ENCODE measurements around the gene IRF2. TPM values are rescaled to one million over a fixed set of nuclear protein-coding genes. Genes with fewer than 3 reads are reported as not detected.
A peak's percentile ranks its signal among the peaks of the same experiment; 100 is the strongest.

Gene IRF2
- total RNA-seq, 3 donors from 2014 or later: 39.3 to 59.8 (median 53.5) TPM

GRCh38 chr4:184422378-184422777 is 52.0 kb downstream of the IRF2 start:
- DNase-seq (no peak), ATAC-seq (no peak)
- Histone ChIP-seq H3K36me3 (ENCODE audit: low read depth) (no peaks in the 10 kb centered on the region), H3K9me3 (no peaks in the 10 kb centered on the region), H3K4me3 (no peak overlapping the region), H3K4me1 (ENCODE audit: low read depth) (peaks cover 17% of the 10 kb centered on the region)
- no peak for TF ChIP-seq CTCF (IDR thresholded peaks at IDR 0.05)
- intact Hi-C loops (cut with DNase I, micrococcal nuclease): no loop called here

- no peak for TF ChIP-seq CTCF (IDR thresholded peaks at IDR 0.05)
- Histone ChIP-seq H3K9me3 (no peaks in the 10 kb centered on the region), H3K4me3 (no peak overlapping the region), H3K4me1 (ENCODE audit: low read depth) (peaks cover 12% of the 10 kb centered on the region), H3K36me3 (ENCODE audit: low read depth) (no peaks in the 10 kb centered on the region)
- DNase-seq (no peak), ATAC-seq (peak; percentile 11)
- intact Hi-C loops (cut with DNase I, micrococcal nuclease): no loop called here
Measured at GRCh38 chr4:184421533-184422155, 52.7 kb downstream of the IRF2 start.

DNA sequence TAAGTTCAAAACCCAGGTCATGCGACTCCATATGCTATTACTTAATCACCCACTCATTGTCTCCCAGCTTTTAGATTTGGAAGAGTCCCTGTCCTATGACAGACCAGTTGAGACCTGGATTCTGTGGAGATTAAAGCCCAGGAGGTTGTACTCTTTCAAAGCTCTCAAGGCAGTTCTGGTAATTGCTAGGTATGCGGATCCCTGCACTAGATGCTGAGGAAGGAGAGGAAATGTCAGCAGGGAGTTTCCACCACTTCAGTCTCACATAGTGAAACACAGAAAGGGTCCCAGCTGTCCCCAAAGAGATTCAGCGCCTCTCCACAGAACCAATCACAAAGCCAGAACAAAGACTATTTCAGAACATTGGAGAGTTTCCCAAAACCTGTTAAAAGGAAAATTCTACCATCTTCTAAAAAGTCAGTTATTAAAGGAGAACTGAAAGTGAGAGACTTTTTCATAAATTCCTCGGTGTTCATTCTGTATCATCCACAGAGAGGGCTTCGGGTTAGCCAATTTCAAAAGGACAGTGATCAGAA is 53.4 kb downstream of the IRF2 start:
- peaks cover 12% of the 10 kb centered on the region for H3K4me1 ChIP-seq (ENCODE audit: low read depth)
- no peak for DNase-seq
- H3K36me3 ChIP-seq (ENCODE audit: low read depth): no peaks in the 10 kb centered on the region
- TF ChIP-seq CTCF (IDR thresholded peaks at IDR 0.05): no peak
- peak; percentile 22 for ATAC-seq
- no peaks in the 10 kb centered on the region for H3K9me3 ChIP-seq
- intact Hi-C loops (cut with DNase I, micrococcal nuclease): no loop called here
- H3K4me3 ChIP-seq: no peak overlapping the region

GRCh38 chr4:184420402-184420801 is 53.9 kb downstream of the IRF2 start:
- Histone ChIP-seq H3K4me3 (no peak overlapping the region), H3K9me3 (no peaks in the 10 kb centered on the region), H3K4me1 (ENCODE audit: low read depth) (peaks cover 12% of the 10 kb centered on the region), H3K36me3 (ENCODE audit: low read depth) (no peaks in the 10 kb centered on the region)
- intact Hi-C loops (cut with DNase I, micrococcal nuclease): no loop called here
- ATAC-seq: peak; percentile 12
- no peak for TF ChIP-seq CTCF (IDR thresholded peaks at IDR 0.05)
- DNase-seq: no peak

GRCh38 chr4:184419976-184420375 is 54.4 kb downstream of the IRF2 start:
- intact Hi-C loops (cut with DNase I, micrococcal nuclease): no loop called here
- Histone ChIP-seq H3K9me3 (no peaks in the 10 kb centered on the region), H3K4me1 (ENCODE audit: low read depth) (peaks cover 12% of the 10 kb centered on the region), H3K4me3 (no peak overlapping the region), H3K36me3 (ENCODE audit: low read depth) (no peaks in the 10 kb centered on the region)
- DNase-seq: no peak
- no peak for TF ChIP-seq CTCF (IDR thresholded peaks at IDR 0.05)
- ATAC-seq: no peak
